HG03108 (cell line): ENCODE measurements around the gene USP47.

Experiments
- ATAC-seq: cut with Tn5 transposase; IDR thresholded peaks from one replicate; pipeline ENCODE4 v1.9.1; 2021; ENCODE audit warnings: moderate library complexity; ENCODE audit not compliant: unreplicated experiment

Gene USP47

GRCh38 chr11:11841723-11842420, at the start of gene USP47:
TSS of gene USP47 (plus strand) at chr11:11841972. CDS start at chr11:11842186, 214 bp downstream.
- peak; percentile 61 for ATAC-seq

- ATAC-seq = no peak
Observed at GRCh38 chr11:11793073-11793472, 48.7 kb upstream of the USP47 start.

GRCh38 chr11:11798586-11799438, 43.0 kb upstream of the USP47 start:
- no peak for ATAC-seq

GRCh38 chr11:11805228-11805627, 36.5 kb upstream of the USP47 start:
- ATAC-seq = no peak

- ATAC-seq = no peak
Observed at GRCh38 chr11:11806074-11806473, 35.7 kb upstream of the USP47 start.

GRCh38 chr11:11806586-11806985, 35.2 kb upstream of the USP47 start:
- no peak for ATAC-seq

GRCh38 chr11:11807811-11808782, 33.7 kb upstream of the USP47 start:
- no peak for ATAC-seq

- no peak for ATAC-seq
Observed at GRCh38 chr11:11808992-11809615, 32.7 kb upstream of the USP47 start.

- ATAC-seq = no peak
Observed at GRCh38 chr11:11810764-11811726, 30.7 kb upstream of the USP47 start.

GRCh38 chr11:11813288-11813962, 28.3 kb upstream of the USP47 start:
- no peak for ATAC-seq

GRCh38 chr11:11814614-11815452, 26.9 kb upstream of the USP47 start:
- ATAC-seq = no peak

GRCh38 chr11:11816511-11817314, 25.1 kb upstream of the USP47 start:
- no peak for ATAC-seq

GRCh38 chr11:11817957-11818356, 23.8 kb upstream of the USP47 start:
- ATAC-seq = no peak

GRCh38 chr11:11818529-11819121, 23.1 kb upstream of the USP47 start:
- ATAC-seq = no peak

GRCh38 chr11:11821899-11822298, 19.9 kb upstream of the USP47 start:
- no peak for ATAC-seq

GRCh38 chr11:11822946-11823345, 18.8 kb upstream of the USP47 start:
- ATAC-seq = no peak

GRCh38 chr11:11826260-11826659, 15.5 kb upstream of the USP47 start:
- ATAC-seq = no peak
